Activated naive CD4-positive, alpha-beta T cell treated with anti-CD3 and anti-CD28 coated beads, Interleukin-2, amount 50 U/mL, for 16 hours (primary cell): ENCODE data around the gene OCA2.
"Not testable (repeated sequence)": the region's sequence is repeated elsewhere in the genome, so short reads cannot be mapped to it uniquely, and the experiment has no call there.

ENCODE experiments used
- DNase-seq: peaks from one replicate; pipeline ENCODE4 v3.0.0-alpha.2; 2020

The OCA2 gene

DNA sequence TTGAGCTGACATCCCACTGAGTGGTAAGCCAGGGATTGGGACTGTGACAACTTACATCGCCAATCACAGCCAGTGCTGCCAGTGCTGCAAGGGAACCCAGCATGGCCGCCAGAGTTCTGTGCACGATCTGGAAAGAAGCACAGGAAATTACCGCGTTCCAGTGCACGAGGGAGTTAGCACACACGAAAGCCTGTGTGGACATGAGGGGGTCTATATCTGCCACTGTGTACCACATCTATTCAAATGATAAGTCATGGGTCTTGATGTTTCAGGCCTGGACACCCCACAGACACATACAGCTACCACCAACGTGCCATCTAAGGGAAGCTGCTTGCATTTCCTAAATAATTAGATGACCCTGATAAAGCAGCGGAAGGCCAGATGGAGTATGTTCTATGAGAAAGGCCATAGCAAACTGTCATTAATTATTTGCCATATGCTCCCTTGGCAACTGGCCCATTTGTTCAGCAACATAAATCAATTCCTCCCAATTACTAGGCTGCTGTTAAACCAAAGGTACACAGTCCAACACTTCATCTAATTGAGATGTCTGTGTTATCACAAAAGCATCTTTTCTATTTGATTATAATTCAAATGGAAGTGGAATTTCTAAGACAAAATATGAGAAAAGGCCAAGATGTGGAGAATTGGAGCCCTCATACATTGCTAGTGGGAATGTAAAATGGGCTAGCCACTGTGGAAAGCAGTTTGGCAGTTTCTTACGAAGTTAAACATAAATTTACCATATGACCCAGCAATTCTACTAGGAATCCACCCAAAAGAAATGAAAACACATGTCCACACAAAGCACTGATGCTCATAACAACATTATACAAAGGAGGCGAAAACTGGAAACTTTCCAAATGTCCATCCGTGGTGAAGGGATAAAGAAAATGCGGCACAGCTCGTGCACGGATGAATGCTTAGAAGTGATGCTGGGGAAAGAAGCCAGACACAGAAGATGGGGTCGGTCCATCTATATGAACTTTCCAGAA, 108.3 kb downstream of the OCA2 start:
- no peak for DNase-seq

- DNase-seq, result no peak
Measured at GRCh38 chr15:27989838-27990237, 109.3 kb downstream of the OCA2 start.

DNA sequence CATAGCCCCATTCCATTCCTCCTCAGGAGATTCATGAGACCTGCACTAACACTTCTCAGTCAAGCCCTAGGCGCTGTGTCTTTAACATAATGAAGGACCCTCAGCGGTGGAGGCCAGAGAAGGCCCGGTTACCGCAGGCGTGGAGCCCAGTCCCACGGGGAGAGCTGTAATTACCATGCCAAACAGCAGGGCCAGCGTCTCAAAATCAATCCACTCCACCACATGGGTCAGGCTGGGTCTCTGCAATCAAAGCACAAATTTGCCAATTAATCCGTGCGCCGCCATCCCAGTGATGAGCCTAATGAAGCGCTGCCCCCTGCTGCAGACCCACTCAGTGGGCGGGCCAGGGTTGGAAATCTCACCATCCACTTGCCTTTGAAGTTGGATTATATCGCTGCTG, 109.7 kb downstream of the OCA2 start:
- no peak for DNase-seq

DNA sequence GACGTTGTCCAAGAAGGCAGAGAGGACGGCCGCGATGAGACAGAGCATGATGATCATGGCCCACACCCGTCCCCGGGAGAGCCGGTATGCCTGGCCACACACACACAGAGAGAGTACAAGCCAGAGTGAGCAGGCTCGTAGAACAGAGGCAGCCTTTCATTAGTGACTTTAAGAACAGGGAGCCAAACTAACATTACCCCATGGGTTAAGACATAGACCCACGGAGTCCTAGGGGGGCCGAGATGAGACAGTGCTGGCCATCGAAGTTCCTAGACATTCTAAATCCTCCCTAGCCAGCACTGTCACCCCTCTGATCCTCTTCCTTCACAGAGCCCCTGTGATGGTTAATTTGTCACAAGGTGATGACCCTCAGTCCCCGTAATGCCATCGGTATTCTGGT, 114.0 kb downstream of the OCA2 start:
- DNase-seq, result no peak

DNA sequence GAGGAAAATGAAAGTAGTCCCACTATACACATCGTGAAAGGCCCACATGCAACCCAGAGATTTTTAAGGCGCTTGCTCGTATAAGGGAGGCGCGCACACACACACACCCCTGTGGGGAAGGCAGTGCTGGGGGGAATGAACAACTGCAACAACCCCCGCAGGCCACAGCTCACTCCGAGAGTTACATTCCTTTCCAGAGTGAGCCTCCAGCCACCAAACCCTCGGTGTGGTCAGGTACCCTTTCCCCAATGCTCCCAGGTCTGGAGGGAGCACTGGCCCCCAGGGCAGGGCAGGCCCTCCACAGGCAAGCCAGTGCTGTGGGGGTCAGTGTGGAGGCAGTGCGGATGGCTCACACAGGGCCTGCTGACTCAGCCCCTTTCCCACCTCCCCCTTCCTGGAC, 115.6 kb downstream of the OCA2 start:
- DNase-seq, result no peak

DNA sequence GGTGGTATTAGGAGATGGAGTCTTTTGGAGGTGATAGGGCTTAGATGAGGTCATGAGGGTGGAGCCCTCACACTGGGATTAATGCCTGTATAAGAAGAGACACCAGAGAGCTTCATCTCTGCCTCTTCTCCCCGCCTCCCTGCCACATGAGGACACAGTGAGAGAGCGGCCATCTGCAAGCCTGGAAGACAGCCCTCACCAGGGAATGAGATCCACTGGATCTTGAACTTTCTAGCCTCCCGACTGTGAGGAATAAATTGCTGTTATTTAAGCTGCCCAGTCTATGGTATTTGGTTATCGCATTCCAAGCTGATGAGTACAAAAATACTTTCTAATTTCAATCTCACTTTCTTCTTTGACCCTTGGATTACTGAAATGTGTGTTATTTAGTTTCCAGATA, 121.4 kb downstream of the OCA2 start:
- DNase-seq, result no peak

- DNase-seq, result no peak
Measured at GRCh38 chr15:27973886-27974285, 125.2 kb downstream of the OCA2 start.

DNA sequence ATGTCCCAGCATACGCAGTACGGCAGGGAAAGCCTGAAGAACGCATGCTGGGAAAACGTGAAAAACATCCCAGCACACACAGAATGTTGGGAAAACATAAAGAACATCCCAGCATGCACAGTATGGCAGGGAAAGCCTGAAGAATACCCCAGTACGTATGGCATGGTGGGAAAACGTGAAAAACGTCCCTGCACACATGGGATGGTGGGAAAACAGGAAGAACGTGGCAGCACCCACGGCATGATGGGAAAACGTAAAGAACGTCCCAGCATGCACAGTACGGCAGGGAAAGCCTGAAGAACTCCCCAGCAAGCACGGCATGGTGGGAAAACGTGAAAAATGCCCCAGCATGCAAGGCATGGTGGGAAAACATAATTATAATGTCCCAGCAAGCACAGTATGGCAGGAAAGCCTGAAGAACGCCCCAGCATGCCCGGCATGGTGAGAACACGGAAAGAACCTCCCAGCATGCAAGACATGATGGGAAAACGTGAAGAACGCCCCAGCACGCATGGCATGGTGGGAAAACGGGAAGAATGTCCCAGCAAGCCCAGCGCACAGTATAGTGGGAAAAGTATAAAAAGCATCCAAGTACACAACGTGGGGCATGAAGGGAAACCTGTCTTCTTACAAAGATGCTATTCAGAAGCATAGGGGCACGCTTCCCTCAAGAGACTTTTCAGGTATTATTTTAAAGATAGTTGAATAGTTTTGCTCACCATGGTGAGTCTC, 128.3 kb downstream of the OCA2 start:
- no peak for DNase-seq

GRCh38 chr15:27967541-27967940, 131.6 kb downstream of the OCA2 start:
- DNase-seq, result no peak

GRCh38 chr15:27965546-27965945, 133.6 kb downstream of the OCA2 start:
- no peak for DNase-seq

DNA sequence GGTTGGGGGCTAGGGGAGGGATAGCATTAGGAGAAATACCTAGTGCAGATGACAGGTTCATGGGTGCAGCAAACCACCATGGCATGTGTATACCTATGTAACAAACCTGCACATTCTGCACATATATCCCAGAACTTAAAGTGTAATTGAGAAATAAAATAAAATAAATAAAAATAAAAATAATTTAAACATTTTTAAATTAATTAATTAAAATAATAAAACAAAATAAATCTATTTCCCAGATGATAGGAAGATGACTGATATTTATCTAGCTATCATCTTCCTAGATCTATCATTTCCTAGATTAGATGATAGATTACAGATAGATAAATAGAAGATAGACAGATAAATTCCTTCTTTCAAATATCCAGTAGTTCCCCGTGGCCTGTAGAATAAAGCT, 137.3 kb downstream of the OCA2 start:
- no peak for DNase-seq

DNA sequence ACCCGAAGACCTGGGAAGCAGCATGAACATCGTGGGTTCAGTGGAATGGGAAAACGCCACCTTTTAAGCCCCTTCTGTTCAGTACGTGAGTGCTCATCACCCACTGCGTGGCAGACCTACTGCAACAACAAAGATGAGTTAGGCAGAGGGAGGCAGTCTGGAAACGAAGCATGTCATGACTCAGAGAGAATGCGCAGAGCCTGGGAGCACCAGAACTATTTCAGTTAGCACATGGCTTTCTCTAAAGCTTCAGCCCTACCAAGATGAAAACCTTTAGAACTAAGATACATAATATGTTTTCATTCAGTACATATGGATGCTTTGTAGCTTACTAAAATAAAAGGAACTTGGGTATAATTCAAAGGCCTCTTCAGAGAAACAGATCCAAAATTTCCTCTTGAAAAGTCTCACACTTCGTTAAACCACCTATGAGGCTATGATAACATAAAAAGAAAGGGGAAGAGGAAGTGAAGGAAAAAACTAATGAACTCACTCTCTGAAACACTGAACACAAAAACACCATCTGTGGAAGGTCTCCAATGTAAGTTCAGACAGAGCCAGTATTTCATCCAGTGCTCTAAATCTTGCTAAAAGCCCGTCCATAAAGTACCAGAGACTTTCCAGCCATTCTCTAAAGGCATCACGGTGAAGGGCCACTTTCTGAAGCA, 140.1 kb downstream of the OCA2 start:
- no peak for DNase-seq

DNA sequence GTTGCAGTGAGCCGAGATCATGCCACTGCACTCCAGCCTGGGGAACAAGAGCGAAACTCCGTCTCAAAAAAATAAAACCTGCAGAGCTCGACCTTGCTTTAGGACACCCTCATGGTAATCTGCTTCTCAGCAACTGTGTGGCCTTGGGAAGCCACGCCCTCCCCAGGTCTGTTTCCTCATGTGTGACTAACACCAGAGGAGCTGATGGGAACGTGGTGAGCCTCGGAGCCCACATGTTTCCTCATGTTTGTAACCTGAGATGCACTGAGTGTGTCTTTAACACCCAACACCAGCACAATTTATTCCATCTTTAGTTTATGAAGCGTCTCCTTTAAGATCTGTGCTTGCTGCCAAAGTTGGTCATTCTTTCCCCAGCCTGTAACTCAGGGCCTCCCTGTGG, 142.8 kb downstream of the OCA2 start:
- DNase-seq, result no peak

- no peak for DNase-seq
Measured at GRCh38 chr15:27955087-27955486, 144.0 kb downstream of the OCA2 start.

- not testable (repeated sequence) for DNase-seq
Measured at GRCh38 chr15:27952593-27952992, 146.5 kb downstream of the OCA2 start.

DNA sequence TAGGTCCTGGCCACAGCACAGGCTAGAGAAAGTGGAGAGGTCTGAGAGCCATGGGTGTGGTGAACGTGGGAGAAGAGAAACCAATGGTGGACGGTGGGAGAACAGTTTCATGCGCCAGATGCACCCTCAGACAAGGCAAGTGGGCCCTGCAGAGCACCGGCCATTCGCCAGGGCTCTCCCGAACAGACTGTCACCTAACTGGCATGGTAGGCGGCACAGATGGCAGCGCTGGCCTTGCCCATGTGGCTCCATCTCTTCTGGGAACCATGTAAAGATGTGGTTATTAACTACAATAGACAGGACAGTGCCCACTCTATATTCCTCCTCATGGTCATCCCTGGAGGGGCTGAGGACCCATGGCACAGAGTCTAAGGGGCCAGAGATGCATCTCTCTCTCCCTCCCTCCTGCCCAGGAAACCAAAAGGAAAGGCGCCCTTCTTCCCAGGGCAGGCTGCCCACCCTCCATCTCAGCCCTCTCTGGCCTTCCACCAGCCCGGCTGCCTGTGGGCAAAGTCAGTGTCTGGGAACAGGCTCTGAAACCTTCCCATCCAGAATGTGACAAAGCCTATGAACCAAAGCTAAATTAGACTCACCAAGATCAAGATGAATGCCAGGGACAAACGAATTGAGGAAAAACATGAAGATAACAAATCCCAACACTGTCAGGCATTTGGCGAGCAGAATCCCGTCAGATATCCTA, 147.8 kb downstream of the OCA2 start:
- DNase-seq, result no peak

DNA sequence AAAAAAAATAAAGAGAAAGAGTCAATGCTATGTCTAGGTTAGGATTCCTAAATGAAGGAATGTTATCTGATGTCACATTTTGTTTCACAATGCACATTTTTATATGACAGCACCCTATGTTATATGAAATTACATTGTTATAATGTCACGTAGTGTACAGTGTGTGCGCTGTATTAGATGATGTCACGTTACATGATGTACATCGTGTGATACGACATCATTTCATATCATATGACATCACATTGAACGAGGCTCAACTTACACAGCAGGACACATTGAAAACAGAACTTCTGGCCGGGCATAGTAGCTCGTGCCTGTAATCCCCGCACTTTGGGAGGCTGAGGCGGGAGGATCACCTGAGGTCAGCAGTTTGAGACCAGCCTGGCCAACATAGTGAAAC, 150.0 kb downstream of the OCA2 start:
- no peak for DNase-seq

DNA sequence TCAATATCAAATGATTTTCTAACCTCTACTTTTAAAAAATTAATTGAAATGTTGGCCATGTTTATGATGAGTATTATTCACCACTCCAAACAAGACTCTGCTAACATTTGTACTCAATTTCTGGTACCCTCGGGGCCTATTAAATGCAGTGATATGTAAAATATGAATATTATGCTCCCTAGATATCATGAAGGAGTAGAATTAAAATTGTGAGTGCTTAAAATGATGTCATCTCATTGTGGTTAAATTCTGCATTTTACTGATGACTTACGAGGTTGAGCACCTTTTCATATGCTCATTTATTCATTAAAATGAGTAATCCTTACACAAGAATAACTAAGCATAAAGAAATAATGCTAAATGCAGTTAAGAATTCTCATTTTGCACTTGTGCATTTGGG, 159.9 kb downstream of the OCA2 start:
- DNase-seq, result no peak

DNA sequence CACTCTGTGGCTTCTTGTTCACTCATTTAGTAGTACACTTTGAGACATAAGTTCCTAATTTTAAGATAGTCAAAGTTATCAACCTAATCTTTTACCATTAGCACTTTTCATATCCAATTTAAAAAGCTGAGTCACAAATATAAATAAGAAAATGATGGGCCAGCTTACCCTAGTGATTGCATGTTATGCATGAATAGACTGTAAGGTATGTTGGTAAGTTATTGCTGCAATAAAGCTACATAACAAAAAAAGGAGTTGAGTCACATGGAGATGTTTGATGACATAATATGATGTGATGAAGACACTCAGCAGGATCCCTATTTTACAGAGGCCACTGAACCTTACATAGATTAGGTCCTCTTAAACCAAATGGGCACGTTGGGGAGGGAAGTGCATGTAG, 161.3 kb downstream of the OCA2 start:
- no peak for DNase-seq

GRCh38 chr15:27936164-27936563, 163.0 kb downstream of the OCA2 start:
- no peak for DNase-seq

- no peak for DNase-seq
Measured at GRCh38 chr15:27935328-27935727, 163.8 kb downstream of the OCA2 start.

DNA sequence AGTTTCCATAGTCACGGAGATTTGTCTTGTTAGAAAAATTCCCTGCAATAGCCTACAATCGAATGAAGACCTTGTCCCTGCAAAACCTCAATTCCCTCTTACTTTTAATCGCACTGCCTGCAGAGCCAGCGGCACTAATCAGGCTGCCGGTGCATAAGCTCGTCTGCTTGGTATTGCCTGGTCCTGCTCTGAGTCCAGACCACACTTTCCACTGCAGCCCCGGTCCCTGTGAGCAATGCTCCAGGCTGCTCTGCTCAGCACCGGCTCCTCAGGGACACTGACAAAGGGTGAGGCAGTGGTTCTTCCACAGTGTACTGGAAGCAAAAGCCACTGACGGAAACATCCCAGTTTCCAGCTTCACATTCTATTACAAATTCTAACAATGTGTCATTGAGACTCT, 164.3 kb downstream of the OCA2 start:
- no peak for DNase-seq

DNA sequence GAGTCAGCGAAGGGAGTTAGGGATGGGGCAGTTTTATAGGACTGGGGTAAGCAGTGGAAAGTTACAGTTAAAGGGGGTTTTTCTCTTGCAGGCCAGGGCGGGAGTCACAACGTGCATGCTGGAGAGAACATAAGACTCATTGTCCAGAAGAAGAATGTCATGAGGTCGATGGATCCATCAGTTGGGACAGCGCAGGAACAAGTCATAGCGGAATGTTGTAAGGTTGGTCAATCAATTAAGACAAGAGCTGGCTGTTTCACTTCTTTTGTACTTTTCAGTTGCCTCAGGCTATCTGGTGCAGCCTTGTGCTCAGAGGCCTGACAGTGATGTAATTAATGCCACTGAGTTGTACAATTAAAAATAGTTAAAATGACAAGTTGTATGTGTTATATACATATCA, 165.6 kb downstream of the OCA2 start:
- no peak for DNase-seq
